GM21786 (cell line): Measurements from ENCODE around the gene MAPK4.

Experiments used
- ATAC-seq: cut with Tn5 transposase; IDR thresholded peaks from one replicate; pipeline ENCODE4 v1.9.1; 2021; ENCODE audit not compliant: unreplicated experiment

MAPK4 gene

GRCh38 chr18:50651334-50651733, 91.4 kb downstream of the MAPK4 start:
- ATAC-seq = no peak

- no peak for ATAC-seq
Measured at GRCh38 chr18:50653402-50654093, 93.7 kb downstream of the MAPK4 start.

- ATAC-seq = no peak
Measured at GRCh38 chr18:50654211-50654610, 94.3 kb downstream of the MAPK4 start.

- ATAC-seq = no peak
Measured at GRCh38 chr18:50654658-50655550, 95.0 kb downstream of the MAPK4 start.

DNA sequence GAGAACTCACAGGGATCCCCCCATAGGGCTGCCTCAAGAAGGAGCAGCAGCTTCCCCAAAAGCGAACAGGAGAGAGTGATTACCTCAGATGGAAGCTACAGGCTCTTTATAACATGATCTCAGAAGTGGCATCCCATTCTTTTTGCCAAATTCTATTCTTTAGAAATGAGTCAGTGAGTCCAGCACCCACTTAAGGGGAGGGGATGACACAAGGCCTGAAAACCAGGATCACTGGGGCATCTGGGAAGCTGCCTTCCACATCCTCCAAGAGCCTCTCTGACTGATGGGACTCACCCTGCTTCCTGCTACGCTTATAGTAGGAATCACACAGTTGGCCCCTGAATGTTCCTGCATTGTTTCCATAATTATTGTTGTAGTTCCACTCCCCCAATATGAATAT, 96.5 kb downstream of the MAPK4 start:
- no peak for ATAC-seq

- no peak for ATAC-seq
Measured at GRCh38 chr18:50656841-50657470, 97.1 kb downstream of the MAPK4 start.

DNA sequence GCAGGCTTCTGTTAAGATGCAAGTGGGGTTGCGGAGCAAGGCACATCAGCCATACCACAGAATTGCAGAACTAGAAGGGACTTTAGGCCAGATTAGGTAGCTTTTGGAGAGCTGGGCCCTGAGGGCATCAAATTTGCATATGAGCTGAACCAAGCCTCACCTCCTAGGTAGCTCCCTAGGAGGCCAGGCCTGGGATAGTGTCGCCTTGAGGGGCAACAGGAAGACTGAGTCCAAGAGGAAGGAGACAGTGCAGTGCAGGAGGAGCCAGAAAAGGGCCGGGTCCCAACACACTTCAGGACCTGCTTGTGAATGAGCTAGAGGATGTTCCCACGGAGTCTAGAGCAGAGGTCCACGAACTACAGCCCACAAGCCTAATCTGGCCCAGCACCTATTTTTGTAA, 98.7 kb downstream of the MAPK4 start:
- no peak for ATAC-seq

GRCh38 chr18:50659091-50660003, 99.5 kb downstream of the MAPK4 start:
- ATAC-seq = no peak

DNA sequence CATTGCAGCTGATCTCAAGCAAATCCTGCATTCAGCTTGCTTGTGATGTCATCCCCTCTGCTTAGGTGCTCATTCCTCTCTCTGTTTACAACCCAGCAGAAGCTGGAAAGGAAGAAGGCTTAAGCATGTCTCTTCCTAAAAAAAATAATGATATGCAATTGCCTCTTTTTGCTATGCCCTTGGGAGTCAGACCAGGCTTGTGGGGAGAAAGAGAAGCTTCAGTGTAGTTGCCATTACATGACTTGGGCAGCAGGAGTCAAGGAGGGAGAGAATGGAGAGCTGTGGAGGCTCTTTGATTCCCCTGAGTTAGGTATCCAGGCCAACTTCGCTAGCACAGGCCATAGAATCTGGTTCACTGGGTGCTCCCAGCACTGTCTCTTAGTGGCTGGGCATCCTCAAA, 101.1 kb downstream of the MAPK4 start:
- ATAC-seq = no peak

GRCh38 chr18:50662177-50662576, 102.3 kb downstream of the MAPK4 start:
- no peak for ATAC-seq

- no peak for ATAC-seq
Measured at GRCh38 chr18:50662775-50663383, 103.0 kb downstream of the MAPK4 start.

DNA sequence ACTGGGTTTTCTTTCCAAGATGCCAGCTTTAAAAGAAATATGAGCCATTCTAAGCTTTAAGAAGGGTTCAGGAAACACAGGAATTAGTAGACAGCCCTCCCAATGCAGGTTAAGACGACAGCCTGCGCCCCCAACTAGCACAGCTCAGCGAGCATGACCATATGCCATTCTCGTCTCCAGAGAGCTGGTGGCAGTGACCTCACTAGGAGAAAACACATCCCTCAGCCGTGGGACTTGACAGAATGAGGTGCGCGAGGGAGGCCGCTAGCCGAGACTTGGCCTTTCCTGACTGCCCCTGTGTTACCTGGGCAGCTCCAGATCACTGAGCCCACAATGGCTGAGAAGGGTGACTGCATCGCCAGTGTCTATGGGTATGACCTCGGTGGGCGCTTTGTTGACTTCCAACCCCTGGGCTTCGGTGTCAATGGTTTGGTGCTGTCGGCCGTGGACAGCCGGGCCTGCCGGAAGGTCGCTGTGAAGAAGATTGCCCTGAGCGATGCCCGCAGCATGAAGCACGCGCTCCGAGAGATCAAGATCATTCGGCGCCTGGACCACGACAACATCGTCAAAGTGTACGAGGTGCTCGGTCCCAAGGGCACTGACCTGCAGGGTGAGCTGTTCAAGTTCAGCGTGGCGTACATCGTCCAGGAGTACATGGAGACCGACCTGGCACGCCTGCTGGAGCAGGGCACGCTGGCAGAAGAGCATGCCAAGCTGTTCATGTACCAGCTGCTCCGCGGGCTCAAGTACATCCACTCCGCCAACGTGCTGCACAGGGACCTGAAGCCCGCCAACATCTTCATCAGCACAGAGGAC, 103.9 kb downstream of the MAPK4 start:
- ATAC-seq = no peak

GRCh38 chr18:50665015-50665414, 105.1 kb downstream of the MAPK4 start:
- no peak for ATAC-seq

GRCh38 chr18:50665519-50665918, 105.6 kb downstream of the MAPK4 start:
- ATAC-seq = no peak

- no peak for ATAC-seq
Measured at GRCh38 chr18:50666536-50666935, 106.6 kb downstream of the MAPK4 start.

DNA sequence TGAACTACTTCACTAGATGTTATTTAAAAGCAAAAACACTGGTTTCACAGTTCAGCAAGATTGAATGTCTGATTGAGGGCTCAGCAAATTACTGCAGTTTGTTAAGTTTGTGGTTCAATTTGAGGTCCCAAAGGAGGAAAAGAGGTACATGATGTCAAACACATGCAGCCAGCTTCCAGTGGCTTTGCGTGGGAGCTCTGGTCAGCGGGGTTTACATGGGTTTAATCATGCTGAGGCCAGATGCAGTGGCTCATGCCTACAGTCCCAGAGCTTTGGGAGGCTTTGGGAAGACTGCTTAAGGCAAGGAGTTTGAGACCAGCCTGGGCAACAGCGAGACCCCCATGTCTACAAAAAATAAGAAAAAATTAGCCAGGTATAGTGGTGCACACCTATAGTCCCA, 111.5 kb downstream of the MAPK4 start:
- ATAC-seq = no peak

- ATAC-seq = no peak
Measured at GRCh38 chr18:50674307-50674980, 114.6 kb downstream of the MAPK4 start.

- no peak for ATAC-seq
Measured at GRCh38 chr18:50675043-50675442, 115.2 kb downstream of the MAPK4 start.

DNA sequence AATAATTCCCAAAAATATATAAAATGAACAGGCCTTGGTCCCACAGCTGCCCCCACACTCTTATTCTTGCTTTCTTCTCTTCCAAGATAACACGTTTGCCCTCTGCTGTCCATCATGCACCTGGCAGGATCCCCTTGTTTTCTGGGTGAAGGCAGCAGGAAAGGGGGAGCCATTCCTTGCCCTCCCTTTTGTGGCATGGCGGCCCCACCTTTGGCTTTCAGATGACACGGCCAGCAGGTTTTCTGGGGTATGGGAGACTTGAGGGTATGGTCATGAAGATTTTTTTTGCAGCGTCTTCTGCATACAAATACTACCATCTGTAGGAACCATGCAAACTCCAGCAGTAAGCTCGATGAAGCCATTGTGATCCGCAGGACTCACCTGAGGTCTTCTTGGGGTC, 118.8 kb downstream of the MAPK4 start:
- no peak for ATAC-seq
